Progenitor cell of endocrine pancreas (in vitro differentiated cells): ENCODE data around the gene CCDC141. TPM values are rescaled to one million over a fixed set of nuclear protein-coding genes. Genes with fewer than 3 reads are reported as not detected.

ENCODE experiments used
- DNase-seq: peaks from one replicate; pipeline ENCODE4 v3.0.0; 2021; ENCODE audit warnings: low spot score; ENCODE audit not compliant: unreplicated experiment
- H3K27ac Mint-ChIP-seq: 2 replicates; pipeline ENCODE4 v1.8.0; 2021; ENCODE audit warnings: mild to moderate bottlenecking, moderate library complexity, mixed read lengths
- H3K27me3 Mint-ChIP-seq: 2 replicates; pipeline ENCODE4 v1.8.0; 2021; ENCODE audit warnings: mixed read lengths
- H3K36me3 Mint-ChIP-seq: 2 replicates; pipeline ENCODE4 v1.8.0; 2022; ENCODE audit warnings: mixed read lengths; ENCODE audit not compliant: insufficient read depth
- H3K4me1 Mint-ChIP-seq: 2 replicates; pipeline ENCODE4 v1.8.0; 2021; ENCODE audit warnings: low read depth, mixed read lengths
- H3K4me3 Mint-ChIP-seq: 2 replicates; pipeline ENCODE4 v1.8.0; 2021; ENCODE audit warnings: low read depth, mild to moderate bottlenecking, moderate library complexity, mixed read lengths
- H3K9me3 Mint-ChIP-seq: 2 replicates; pipeline ENCODE4 v1.8.0; 2021; ENCODE audit warnings: low read depth, mixed read lengths
- total RNA-seq: library from RNA; stranded (reverse); gene quantifications from 2 replicates; pipeline ENCODE4 v1.2.1, GENCODE V29; 2021
- TF ChIP-seq, protein P1 (sequence below): fragments of 200-600 bp; sonication (generic); IDR thresholded peaks from one replicate; pipeline ENCODE4 v1.5.0; 2021; ENCODE audit warnings: antibody characterized with exemption, mild to moderate bottlenecking; ENCODE audit not compliant: unreplicated experiment

The CCDC141 gene
- total RNA-seq, 1 donor from 2014 or later, result 14.8 TPM

- no peaks in the 10 kb centered on the region for H3K4me1 Mint-ChIP-seq
- no peak overlapping the region for H3K27ac Mint-ChIP-seq
- no peak overlapping the region for H3K4me3 Mint-ChIP-seq
- no peaks in the 10 kb centered on the region for H3K27me3 Mint-ChIP-seq
- no peak for DNase-seq
- peaks cover 5% of the 10 kb centered on the region for H3K36me3 Mint-ChIP-seq
- no peaks in the 10 kb centered on the region for H3K9me3 Mint-ChIP-seq
- TF ChIP-seq, protein P1, sequence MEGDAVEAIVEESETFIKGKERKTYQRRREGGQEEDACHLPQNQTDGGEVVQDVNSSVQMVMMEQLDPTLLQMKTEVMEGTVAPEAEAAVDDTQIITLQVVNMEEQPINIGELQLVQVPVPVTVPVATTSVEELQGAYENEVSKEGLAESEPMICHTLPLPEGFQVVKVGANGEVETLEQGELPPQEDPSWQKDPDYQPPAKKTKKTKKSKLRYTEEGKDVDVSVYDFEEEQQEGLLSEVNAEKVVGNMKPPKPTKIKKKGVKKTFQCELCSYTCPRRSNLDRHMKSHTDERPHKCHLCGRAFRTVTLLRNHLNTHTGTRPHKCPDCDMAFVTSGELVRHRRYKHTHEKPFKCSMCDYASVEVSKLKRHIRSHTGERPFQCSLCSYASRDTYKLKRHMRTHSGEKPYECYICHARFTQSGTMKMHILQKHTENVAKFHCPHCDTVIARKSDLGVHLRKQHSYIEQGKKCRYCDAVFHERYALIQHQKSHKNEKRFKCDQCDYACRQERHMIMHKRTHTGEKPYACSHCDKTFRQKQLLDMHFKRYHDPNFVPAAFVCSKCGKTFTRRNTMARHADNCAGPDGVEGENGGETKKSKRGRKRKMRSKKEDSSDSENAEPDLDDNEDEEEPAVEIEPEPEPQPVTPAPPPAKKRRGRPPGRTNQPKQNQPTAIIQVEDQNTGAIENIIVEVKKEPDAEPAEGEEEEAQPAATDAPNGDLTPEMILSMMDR, result no peak
Measured at GRCh38 chr2:178865146-178865936, 184.6 kb downstream of the CCDC141 start.

DNA sequence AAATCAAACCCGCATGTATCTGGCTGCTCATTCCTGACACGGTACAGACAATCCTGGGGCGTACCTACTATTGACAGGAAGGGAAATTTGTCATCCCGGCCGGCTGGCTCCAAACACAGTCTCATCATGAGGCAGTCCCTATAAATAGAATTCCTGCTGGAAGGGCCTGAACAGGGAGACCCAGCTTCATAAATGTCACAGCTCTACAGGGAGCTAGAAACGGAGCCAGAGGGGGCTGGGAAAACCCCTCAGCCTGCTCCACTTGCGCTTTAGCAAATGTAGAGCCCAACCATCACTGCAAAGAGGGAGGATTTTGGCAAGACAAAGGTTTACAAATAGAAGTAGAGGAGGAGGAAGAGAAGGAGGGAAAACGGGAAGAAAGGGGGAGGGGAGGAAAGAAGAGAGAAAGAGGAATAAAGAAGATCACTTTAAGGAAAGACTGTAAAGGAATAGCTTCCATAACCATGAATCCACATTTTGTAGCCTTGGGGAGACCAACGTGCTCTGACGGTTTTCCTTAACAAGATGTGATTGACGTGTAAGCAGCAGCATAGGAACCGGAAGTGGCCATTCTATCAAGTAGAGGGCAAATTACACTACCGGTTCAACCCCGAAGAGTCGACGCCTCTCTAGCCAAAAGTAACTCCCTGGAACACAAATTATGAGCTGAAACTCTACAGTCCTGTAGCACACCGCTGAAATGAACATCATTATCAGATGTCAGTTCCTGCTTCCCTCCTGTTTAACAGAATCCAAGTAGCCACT, 185.9 kb downstream of the CCDC141 start:
- Mint-ChIP-seq H3K36me3 (peaks cover 5% of the 10 kb centered on the region), H3K27me3 (no peaks in the 10 kb centered on the region), H3K4me1 (no peaks in the 10 kb centered on the region), H3K27ac (no peak overlapping the region), H3K9me3 (no peaks in the 10 kb centered on the region), H3K4me3 (no peak overlapping the region)
- no peak for DNase-seq
- TF ChIP-seq, protein P1, result no peak

- H3K36me3 Mint-ChIP-seq, result peaks cover 3% of the 10 kb centered on the region
- DNase-seq, result no peak
- H3K4me1 Mint-ChIP-seq, result no peaks in the 10 kb centered on the region
- H3K9me3 Mint-ChIP-seq, result no peaks in the 10 kb centered on the region
- H3K4me3 Mint-ChIP-seq, result no peak overlapping the region
- TF ChIP-seq, protein P1, result no peak
- no peak overlapping the region for H3K27ac Mint-ChIP-seq
- H3K27me3 Mint-ChIP-seq, result no peaks in the 10 kb centered on the region
Measured at GRCh38 chr2:178863130-178863855, 186.6 kb downstream of the CCDC141 start.

DNA sequence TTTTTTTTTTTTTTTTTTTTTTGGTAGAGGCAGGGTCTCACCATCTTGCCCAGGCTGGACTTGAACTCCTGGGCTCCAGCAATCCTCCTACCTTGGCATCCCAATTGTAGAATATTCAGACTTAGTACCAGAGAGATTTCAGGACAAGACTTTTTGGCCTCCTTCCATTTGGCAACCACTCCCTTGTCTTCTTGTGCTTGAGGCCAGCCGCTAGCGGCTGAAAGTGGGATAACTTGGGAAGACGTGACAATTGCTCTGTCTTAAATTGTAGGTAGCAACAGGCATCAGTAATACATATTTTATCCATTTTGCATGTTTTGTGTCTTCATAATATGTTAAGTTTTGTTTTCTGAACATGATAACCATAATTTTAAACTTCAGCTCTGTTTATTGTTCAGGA, 189.4 kb downstream of the CCDC141 start:
- peaks cover 4% of the 10 kb centered on the region for H3K36me3 Mint-ChIP-seq

More for the DNA sequence above, 189.4 kb downstream of the CCDC141 start:
- Mint-ChIP-seq H3K9me3 (no peaks in the 10 kb centered on the region), H3K27ac (no peak overlapping the region), H3K4me1 (peaks cover 5% of the 10 kb centered on the region), H3K4me3 (no peak overlapping the region), H3K27me3 (no peaks in the 10 kb centered on the region)
- TF ChIP-seq, protein P1, result no peak
- no peak for DNase-seq
